Natural killer cell (primary cell): ENCODE results near the gene NPW. TPM values are rescaled to one million over a fixed set of nuclear protein-coding genes. Genes with fewer than 3 reads are reported as not detected.

ENCODE experiments used
- ATAC-seq, 3 donors: fragments of 150-1000 bp in 2 of 3; fragments of 200-7000 bp in 1 of 3; cut with Tn5 transposase; 1 replicate in 1 of 3; 2 replicates in 2 of 3; pipeline ENCODE4 v1.10.0; 2021; ENCODE audit warnings: mild to moderate bottlenecking in 2 of 3, moderate library complexity in 2 of 3
- DNase-seq, 2 donors: peaks; one replicate each; pipeline versions ENCODE4 v3.0.0 to v3.0.0-alpha.2; 2013 to 2021; ENCODE audit warnings: mixed read lengths in 1 of 2
- H3K27ac ChIP-seq: one replicate; pipeline ENCODE4 v1.5.1; 2013; ENCODE audit warnings: mild to moderate bottlenecking, low read length
- H3K27me3 ChIP-seq: one replicate; pipeline ENCODE4 v1.6.1; 2013; ENCODE audit warnings: low read length; ENCODE audit not compliant: control insufficient read depth, insufficient read depth
- H3K36me3 ChIP-seq: one replicate; pipeline ENCODE4 v1.6.1; 2013; ENCODE audit warnings: low read length; ENCODE audit not compliant: control insufficient read depth, insufficient read depth
- H3K4me1 ChIP-seq: one replicate; pipeline ENCODE4 v1.6.1; 2013; ENCODE audit warnings: low read length; ENCODE audit not compliant: control insufficient read depth, insufficient read depth
- H3K4me3 ChIP-seq: one replicate; pipeline ENCODE4 v1.5.1; 2013; ENCODE audit warnings: low read length
- H3K9me3 ChIP-seq: one replicate; pipeline ENCODE4 v1.6.1; 2013; ENCODE audit warnings: low read length; ENCODE audit not compliant: control insufficient read depth, insufficient read depth
- H3K27ac Mint-ChIP-seq, 2 donors: one replicate each; pipeline ENCODE4 v1.8.0; 2022; ENCODE audit warnings: mild to moderate bottlenecking in 2 of 2, mixed read lengths in 2 of 2, moderate library complexity in 1 of 2
- H3K27me3 Mint-ChIP-seq, 2 donors: one replicate each; pipeline ENCODE4 v1.8.0; 2022; ENCODE audit warnings: low read depth in 2 of 2, mixed read lengths in 2 of 2
- H3K36me3 Mint-ChIP-seq: one replicate; pipeline ENCODE4 v1.8.0; 2022; ENCODE audit warnings: mixed read lengths
- H3K4me1 Mint-ChIP-seq, 2 donors: one replicate each; pipeline ENCODE4 v1.8.0; 2022; ENCODE audit warnings: mixed read lengths in 2 of 2
- H3K4me3 Mint-ChIP-seq: one replicate; pipeline ENCODE4 v1.8.0; 2022; ENCODE audit warnings: mild to moderate bottlenecking, moderate library complexity, mixed read lengths
- H3K9me3 Mint-ChIP-seq, 2 donors: one replicate each; pipeline ENCODE4 v1.8.0; 2022; ENCODE audit warnings: mixed read lengths in 2 of 2
- WGBS: methylation state at CpG from one replicate; pipeline ENCODE4 v1.1.7; 2013; ENCODE audit warnings: missing lambda C conversion rate; ENCODE audit not compliant: insufficient coverage; 5-methylcytosine and 5-hydroxymethylcytosine counted together
- intact Hi-C: fragments of 100-400 bp; cut with micrococcal nuclease; formaldehyde crosslinking; loops from one replicate; pipeline ENCODE4 v1.14.2; 2022
- total RNA-seq, 4 donors: library from RNA; stranded (reverse); fragments of 120-200 nt in 1 of 4; gene quantifications; one replicate each; pipeline versions ENCODE4 v1.2.3 to v1.2.4, GENCODE V29; 2013 to 2022
- TF ChIP-seq, protein P1 (sequence below): fragments of 200-600 bp; IDR thresholded peaks from one replicate; pipeline ENCODE4 v1.8.0; 2022; ENCODE audit warnings: antibody characterized with exemption

NPW gene
- total RNA-seq, 3 donors from 2014 or later (not counting 1 experiment from before 2014, with no cell fraction given), result 0.80 TPM; not detected in 2

GRCh38 chr16:1997494-1998359 lies 21.9 kb upstream of the NPW start:
- Mint-ChIP-seq H3K36me3 (no peaks in the 10 kb centered on the region), H3K4me1 (peaks cover 0 to 9% of the 10 kb centered on the region in 2 donors), H3K27ac (no peak overlapping the region), H3K27me3 (no peaks in the 10 kb centered on the region), H3K4me3 (no peak overlapping the region), H3K9me3 (no peaks in the 10 kb centered on the region)
- Histone ChIP-seq H3K27ac (no peak overlapping the region), H3K9me3 (no peaks in the 10 kb centered on the region), H3K27me3 (no peaks in the 10 kb centered on the region), H3K36me3 (peaks cover 40% of the 10 kb centered on the region), H3K4me1 (peaks cover 11% of the 10 kb centered on the region), H3K4me3 (no peak overlapping the region)
- TF ChIP-seq, protein P1, sequence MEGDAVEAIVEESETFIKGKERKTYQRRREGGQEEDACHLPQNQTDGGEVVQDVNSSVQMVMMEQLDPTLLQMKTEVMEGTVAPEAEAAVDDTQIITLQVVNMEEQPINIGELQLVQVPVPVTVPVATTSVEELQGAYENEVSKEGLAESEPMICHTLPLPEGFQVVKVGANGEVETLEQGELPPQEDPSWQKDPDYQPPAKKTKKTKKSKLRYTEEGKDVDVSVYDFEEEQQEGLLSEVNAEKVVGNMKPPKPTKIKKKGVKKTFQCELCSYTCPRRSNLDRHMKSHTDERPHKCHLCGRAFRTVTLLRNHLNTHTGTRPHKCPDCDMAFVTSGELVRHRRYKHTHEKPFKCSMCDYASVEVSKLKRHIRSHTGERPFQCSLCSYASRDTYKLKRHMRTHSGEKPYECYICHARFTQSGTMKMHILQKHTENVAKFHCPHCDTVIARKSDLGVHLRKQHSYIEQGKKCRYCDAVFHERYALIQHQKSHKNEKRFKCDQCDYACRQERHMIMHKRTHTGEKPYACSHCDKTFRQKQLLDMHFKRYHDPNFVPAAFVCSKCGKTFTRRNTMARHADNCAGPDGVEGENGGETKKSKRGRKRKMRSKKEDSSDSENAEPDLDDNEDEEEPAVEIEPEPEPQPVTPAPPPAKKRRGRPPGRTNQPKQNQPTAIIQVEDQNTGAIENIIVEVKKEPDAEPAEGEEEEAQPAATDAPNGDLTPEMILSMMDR, result no peak
- DNase-seq, result no peak
- WGBS, result 93% methylated on average over 26 of the region's 26 CpGs
- intact Hi-C loops, result no loop called here
- no peak for ATAC-seq

DNA sequence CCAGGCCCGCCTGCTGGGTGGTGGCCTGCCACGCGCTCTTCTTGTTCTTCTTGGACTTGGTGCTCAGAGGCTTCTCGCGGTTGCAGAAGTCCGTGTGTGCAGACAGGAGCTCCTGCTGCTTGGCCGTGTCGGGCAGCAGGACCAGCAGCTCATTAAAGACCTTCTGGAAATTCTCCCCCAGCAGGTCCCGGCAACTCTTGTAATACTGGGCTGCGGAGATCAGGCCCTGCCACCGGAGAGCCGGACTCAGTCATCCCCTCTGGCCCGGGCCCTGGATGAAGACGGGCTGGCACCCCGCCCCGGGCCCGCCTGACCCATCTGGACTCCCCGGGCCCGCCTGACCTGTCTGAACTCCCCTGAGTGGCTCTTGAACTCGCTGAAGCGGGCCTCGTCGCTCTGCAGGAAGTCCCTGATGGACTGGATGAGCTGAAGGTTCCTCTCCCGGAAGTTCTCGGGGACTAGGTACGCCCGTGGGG lies 21.2 kb upstream of the NPW start:
- no peak overlapping the region for H3K27ac Mint-ChIP-seq
- ATAC-seq, result no peak

GRCh38 chr16:1998852-1999801 lies 20.5 kb upstream of the NPW start:
- ATAC-seq (no peak), DNase-seq (no peak)
- Histone ChIP-seq H3K27ac (no peak overlapping the region), H3K36me3 (peaks cover 49% of the 10 kb centered on the region), H3K4me3 (no peak overlapping the region), H3K4me1 (peaks cover 14% of the 10 kb centered on the region), H3K27me3 (no peaks in the 10 kb centered on the region), H3K9me3 (no peaks in the 10 kb centered on the region)
- intact Hi-C loops, result no loop called here
- H3K36me3 Mint-ChIP-seq, result no peaks in the 10 kb centered on the region
- no peaks in the 10 kb centered on the region for H3K9me3 Mint-ChIP-seq
- H3K27me3 Mint-ChIP-seq, result no peaks in the 10 kb centered on the region
- H3K4me3 Mint-ChIP-seq, result no peak overlapping the region
- TF ChIP-seq, protein P1, result no peak
- 96% methylated on average over 39 of the region's 39 CpGs for WGBS
- H3K4me1 Mint-ChIP-seq, result peaks cover 0 to 12% of the 10 kb centered on the region in 2 donors
- H3K27ac Mint-ChIP-seq, result no peak overlapping the region

More for the DNA sequence above, 21.2 kb upstream of the NPW start:
- intact Hi-C loops, result no loop called here
- Histone ChIP-seq H3K27me3 (no peaks in the 10 kb centered on the region), H3K4me1 (peaks cover 7% of the 10 kb centered on the region), H3K4me3 (no peak overlapping the region), H3K9me3 (no peaks in the 10 kb centered on the region), H3K36me3 (peaks cover 47% of the 10 kb centered on the region), H3K27ac (no peak overlapping the region)
- Mint-ChIP-seq H3K9me3 (no peaks in the 10 kb centered on the region), H3K27me3 (no peaks in the 10 kb centered on the region), H3K36me3 (no peaks in the 10 kb centered on the region), H3K4me3 (no peak overlapping the region), H3K4me1 (peaks cover 0 to 9% of the 10 kb centered on the region in 2 donors)
- WGBS, result 97% methylated on average over 27 of the region's 27 CpGs
- TF ChIP-seq, protein P1, result no peak
- no peak for DNase-seq
